K562 (cell line): ENCODE results near the gene TBX1. TPM values are rescaled to one million over a fixed set of nuclear protein-coding genes. Genes with fewer than 3 reads are reported as not detected.

Experiments
- CBFA2T3 ChIP-seq: fragments of 450-650 bp; IDR thresholded peaks from 2 replicates; pipeline ENCODE4 v1.6.1; 2017
- CCNT2 ChIP-seq: IDR thresholded peaks from 2 replicates; pipeline ENCODE4 v1.6.1; 2011; ENCODE audit warnings: borderline replicate concordance, low read depth, mild to moderate bottlenecking, moderate library complexity, mixed read lengths, low read length; ENCODE audit not compliant: insufficient read length; ENCODE audit errors: extremely low read depth
- FOXP1 ChIP-seq: sonication (generic); formaldehyde crosslinking; IDR thresholded peaks from 2 replicates; pipeline ENCODE4 v1.8.0; 2022; ENCODE audit warnings: mild to moderate bottlenecking, missing genetic modification reagents
- FUS ChIP-seq: fragments of 200-400 bp; formaldehyde crosslinking; optimal IDR thresholded peaks from 2 replicates; pipeline ENCODE3; 2017; ENCODE audit warnings: low read depth, low read length
- KLF13 ChIP-seq: fragments of 450-650 bp; IDR thresholded peaks from 2 replicates; pipeline ENCODE4 v1.6.1; 2016; ENCODE audit warnings: missing genetic modification characterization, low read depth, mild to moderate bottlenecking, missing compliant biosample characterization, moderate library complexity, borderline replicate concordance
- MAFF ChIP-seq: IDR thresholded peaks from 2 replicates; pipeline ENCODE4 v1.6.1; 2012; ENCODE audit warnings: low read length, improper control_type of control experiment
- RCOR1 ChIP-seq, 2 experiments: IDR thresholded peaks; 2 replicates each; pipeline ENCODE4 v1.6.1; 2012; ENCODE audit warnings: low read depth in 2 of 2, low read length in 2 of 2, borderline replicate concordance in 1 of 2, improper control_type of control experiment in 1 of 2
- SNIP1 ChIP-seq: fragments of 450-650 bp; IDR thresholded peaks from 2 replicates; pipeline ENCODE4 v1.7.1; 2017; ENCODE audit warnings: low read depth, mild to moderate bottlenecking
- SOX6 ChIP-seq: fragments of 450-650 bp; IDR thresholded peaks from 2 replicates; pipeline ENCODE4 v1.6.1; 2014; ENCODE audit warnings: mild to moderate bottlenecking
- ZNF274 ChIP-seq: IDR thresholded peaks from 2 replicates; pipeline ENCODE4 v1.6.1; 2011; ENCODE audit warnings: low read depth, mild to moderate bottlenecking, low read length, moderate library complexity, borderline replicate concordance
- polyA plus RNA-seq, 8 experiments: library from polyadenylated mRNA; depleted of rRNA in 4 of 8; stranded (reverse) in 5 of 8; unstranded in 3 of 8; fragments of >200 nt; fragmentation: Nextera tagmentation in 2 of 8; fragmentation: Illumina TruSeq in 1 of 8; extraction: Ambion mirVana in 2 of 8; extraction: Trizol in 1 of 8; gene quantifications; 2 replicates each; pipeline versions ENCODE4 v1.2.1 to v1.2.3, GENCODE V29; 2011 to 2014; ENCODE audit warnings: inconsistent platforms in 1 of 8, missing spikeins in 1 of 8
- total RNA-seq, 7 experiments: library from RNA; depleted of rRNA in 6 of 7; stranded (reverse); fragments of >200 nt in 6 of 7; fragmentation: Illumina TruSeq in 2 of 7; extraction: Trizol in 2 of 7; gene quantifications; 2 replicates each; pipeline versions ENCODE4 v1.2.1 to v1.2.3, GENCODE V29; 2011 to 2021; ENCODE audit warnings: low replicate concordance in 1 of 7
- TF ChIP-seq, protein P1 (sequence below): sonication (generic); formaldehyde crosslinking; IDR thresholded peaks from 2 replicates; pipeline ENCODE4 v1.8.1; 2023; ENCODE audit warnings: mild to moderate bottlenecking, missing genetic modification reagents
- TF ChIP-seq, protein P2 (sequence below): fragments of 450-650 bp; IDR thresholded peaks from 2 replicates; pipeline ENCODE4 v1.7.0; 2016; ENCODE audit warnings: borderline replicate concordance
- TF ChIP-seq, protein P3 (sequence below): fragments of 250-450 bp; sonication (Bioruptor Pico); IDR thresholded peaks from 2 replicates; pipeline ENCODE4 v1.5.1; 2021; ENCODE audit warnings: mild to moderate bottlenecking
- TF ChIP-seq, protein P4 (sequence below): IDR thresholded peaks from 2 replicates; pipeline ENCODE4 v1.6.1; 2011; ENCODE audit warnings: borderline replicate concordance, low read depth, mild to moderate bottlenecking, moderate library complexity, low read length; ENCODE audit not compliant: insufficient read depth, poor library complexity, severe bottlenecking

Gene TBX1
- total and polyA plus RNA-seq, 9 of the 15 experiments (the other 6 are each of a cell fraction or from before 2014, with no cell fraction given) = 0.07 to 35.0 (median 3.9) TPM

DNA sequence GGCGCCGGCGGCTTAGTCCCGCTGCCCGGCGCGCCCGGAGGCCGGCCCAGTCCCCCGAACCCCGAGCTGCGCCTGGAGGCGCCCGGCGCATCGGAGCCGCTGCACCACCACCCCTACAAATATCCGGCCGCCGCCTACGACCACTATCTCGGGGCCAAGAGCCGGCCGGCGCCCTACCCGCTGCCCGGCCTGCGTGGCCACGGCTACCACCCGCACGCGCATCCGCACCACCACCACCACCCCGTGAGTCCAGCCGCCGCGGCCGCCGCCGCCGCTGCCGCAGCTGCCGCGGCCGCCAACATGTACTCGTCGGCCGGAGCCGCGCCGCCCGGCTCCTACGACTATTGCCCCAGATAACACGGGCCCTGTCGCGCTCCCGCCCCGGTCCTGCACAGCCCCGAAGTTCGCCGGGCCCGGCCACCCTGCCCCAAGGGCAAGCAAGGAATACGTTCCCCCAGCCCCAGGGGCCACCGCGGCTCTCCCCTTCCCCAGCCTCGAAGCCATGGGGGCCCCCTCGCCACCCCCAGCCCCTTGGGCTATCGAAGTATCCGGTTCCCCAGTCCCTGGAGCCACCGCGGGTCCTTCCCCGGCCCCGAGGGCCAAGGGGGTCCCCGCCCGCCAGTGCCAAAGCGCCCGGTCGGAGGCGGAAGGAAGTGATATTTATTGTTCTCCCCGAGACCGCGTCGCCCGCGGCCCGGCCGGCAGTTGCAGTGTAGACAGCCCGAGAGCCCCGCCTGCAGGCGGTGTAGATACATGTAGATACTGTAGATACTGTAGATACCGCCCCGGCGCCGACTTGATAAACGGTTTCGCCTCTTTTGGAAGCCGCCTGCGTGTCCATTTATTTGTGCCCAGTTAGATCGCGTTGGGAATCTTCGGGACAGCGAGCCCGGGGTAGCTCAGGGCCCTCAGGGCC lies 6.2 kb downstream of the TBX1 start (continued):
- TF ChIP-seq, protein P1, sequence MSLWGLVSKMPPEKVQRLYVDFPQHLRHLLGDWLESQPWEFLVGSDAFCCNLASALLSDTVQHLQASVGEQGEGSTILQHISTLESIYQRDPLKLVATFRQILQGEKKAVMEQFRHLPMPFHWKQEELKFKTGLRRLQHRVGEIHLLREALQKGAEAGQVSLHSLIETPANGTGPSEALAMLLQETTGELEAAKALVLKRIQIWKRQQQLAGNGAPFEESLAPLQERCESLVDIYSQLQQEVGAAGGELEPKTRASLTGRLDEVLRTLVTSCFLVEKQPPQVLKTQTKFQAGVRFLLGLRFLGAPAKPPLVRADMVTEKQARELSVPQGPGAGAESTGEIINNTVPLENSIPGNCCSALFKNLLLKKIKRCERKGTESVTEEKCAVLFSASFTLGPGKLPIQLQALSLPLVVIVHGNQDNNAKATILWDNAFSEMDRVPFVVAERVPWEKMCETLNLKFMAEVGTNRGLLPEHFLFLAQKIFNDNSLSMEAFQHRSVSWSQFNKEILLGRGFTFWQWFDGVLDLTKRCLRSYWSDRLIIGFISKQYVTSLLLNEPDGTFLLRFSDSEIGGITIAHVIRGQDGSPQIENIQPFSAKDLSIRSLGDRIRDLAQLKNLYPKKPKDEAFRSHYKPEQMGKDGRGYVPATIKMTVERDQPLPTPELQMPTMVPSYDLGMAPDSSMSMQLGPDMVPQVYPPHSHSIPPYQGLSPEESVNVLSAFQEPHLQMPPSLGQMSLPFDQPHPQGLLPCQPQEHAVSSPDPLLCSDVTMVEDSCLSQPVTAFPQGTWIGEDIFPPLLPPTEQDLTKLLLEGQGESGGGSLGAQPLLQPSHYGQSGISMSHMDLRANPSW (CRISPR knock-in tag) = no peak; the same call in 1 of the 2 replicates
- TF ChIP-seq, protein P2, sequence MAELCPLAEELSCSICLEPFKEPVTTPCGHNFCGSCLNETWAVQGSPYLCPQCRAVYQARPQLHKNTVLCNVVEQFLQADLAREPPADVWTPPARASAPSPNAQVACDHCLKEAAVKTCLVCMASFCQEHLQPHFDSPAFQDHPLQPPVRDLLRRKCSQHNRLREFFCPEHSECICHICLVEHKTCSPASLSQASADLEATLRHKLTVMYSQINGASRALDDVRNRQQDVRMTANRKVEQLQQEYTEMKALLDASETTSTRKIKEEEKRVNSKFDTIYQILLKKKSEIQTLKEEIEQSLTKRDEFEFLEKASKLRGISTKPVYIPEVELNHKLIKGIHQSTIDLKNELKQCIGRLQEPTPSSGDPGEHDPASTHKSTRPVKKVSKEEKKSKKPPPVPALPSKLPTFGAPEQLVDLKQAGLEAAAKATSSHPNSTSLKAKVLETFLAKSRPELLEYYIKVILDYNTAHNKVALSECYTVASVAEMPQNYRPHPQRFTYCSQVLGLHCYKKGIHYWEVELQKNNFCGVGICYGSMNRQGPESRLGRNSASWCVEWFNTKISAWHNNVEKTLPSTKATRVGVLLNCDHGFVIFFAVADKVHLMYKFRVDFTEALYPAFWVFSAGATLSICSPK = no peak
- TF ChIP-seq MAFF = no peak
- no peak for TF ChIP-seq FUS
- TF ChIP-seq CCNT2 = no peak
- TF ChIP-seq FOXP1 (CRISPR knock-in tag) = no peak
- TF ChIP-seq, protein P3, sequence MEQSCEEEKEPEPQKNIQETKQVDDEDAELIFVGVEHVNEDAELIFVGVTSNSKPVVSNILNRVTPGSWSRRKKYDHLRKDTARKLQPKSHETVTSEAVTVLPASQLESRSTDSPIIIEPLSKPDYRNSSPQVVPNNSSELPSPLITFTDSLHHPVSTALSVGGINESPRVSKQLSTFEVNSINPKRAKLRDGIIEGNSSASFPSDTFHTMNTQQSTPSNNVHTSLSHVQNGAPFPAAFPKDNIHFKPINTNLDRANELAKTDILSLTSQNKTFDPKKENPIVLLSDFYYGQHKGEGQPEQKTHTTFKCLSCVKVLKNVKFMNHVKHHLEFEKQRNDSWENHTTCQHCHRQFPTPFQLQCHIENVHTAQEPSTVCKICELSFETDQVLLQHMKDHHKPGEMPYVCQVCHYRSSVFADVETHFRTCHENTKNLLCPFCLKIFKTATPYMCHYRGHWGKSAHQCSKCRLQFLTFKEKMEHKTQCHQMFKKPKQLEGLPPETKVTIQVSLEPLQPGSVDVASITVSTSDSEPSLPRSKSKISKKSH = no peak
- peak in 1 of 2 experiments; percentile 52; a peak in 1 of 4 replicates for TF ChIP-seq RCOR1 (IDR thresholded peaks at IDR 0.05; ENCODE audit: borderline replicate concordance in 1 of 2, low read depth in 2 of 2, low read length in 2 of 2)
- TF ChIP-seq, protein P4, sequence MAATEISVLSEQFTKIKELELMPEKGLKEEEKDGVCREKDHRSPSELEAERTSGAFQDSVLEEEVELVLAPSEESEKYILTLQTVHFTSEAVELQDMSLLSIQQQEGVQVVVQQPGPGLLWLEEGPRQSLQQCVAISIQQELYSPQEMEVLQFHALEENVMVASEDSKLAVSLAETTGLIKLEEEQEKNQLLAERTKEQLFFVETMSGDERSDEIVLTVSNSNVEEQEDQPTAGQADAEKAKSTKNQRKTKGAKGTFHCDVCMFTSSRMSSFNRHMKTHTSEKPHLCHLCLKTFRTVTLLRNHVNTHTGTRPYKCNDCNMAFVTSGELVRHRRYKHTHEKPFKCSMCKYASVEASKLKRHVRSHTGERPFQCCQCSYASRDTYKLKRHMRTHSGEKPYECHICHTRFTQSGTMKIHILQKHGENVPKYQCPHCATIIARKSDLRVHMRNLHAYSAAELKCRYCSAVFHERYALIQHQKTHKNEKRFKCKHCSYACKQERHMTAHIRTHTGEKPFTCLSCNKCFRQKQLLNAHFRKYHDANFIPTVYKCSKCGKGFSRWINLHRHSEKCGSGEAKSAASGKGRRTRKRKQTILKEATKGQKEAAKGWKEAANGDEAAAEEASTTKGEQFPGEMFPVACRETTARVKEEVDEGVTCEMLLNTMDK = no peak
- no peak for TF ChIP-seq SNIP1
- TF ChIP-seq KLF13 (tag) = no peak
- no peak for TF ChIP-seq ZNF274
- no peak for TF ChIP-seq CBFA2T3
- TF ChIP-seq SOX6 = no peak
